ENCODE measurements around the gene PRSS36.
"Not testable (repeated sequence)": the region's sequence is repeated elsewhere in the genome, so short reads cannot be mapped to it uniquely, and the experiment has no call there.

The PRSS36 gene

GRCh38 chr16:31142109-31143010, 7.5 kb downstream of the PRSS36 start:
- H3K4me3 ChIP-seq (replicated peaks; ENCODE audit: insufficient read depth, low read length): peak overlapping the region; percentile 22
- no peak for TF ChIP-seq GABPA (IDR thresholded peaks at IDR 0.05; ENCODE audit: low read depth)
- peak; percentile 55; the same call in 1 of the 2 replicates for TF ChIP-seq SPI1 (IDR thresholded peaks at IDR 0.05; ENCODE audit: borderline replicate concordance, low read depth)
- no peak for TF ChIP-seq REST (IDR thresholded peaks at IDR 0.05; ENCODE audit: insufficient replicate concordance, low read depth)
- no peak for TF ChIP-seq POLR2AphosphoS5 (IDR thresholded peaks at IDR 0.05; ENCODE audit: low read depth)
- peak; percentile 73 for TF ChIP-seq CTCF (IDR thresholded peaks at IDR 0.05; ENCODE audit: insufficient read depth, low read length)
- peak overlapping the region; percentile 70 for H3K27ac ChIP-seq (replicated peaks)
- no peaks in the 10 kb centered on the region for H3K27me3 ChIP-seq (ENCODE audit: insufficient read depth, poor library complexity, severe bottlenecking)
- peak; percentile 96 to 99 for DNase-seq (ENCODE audit: low read depth in 1 of 2, low spot score in 1 of 2)

DNA sequence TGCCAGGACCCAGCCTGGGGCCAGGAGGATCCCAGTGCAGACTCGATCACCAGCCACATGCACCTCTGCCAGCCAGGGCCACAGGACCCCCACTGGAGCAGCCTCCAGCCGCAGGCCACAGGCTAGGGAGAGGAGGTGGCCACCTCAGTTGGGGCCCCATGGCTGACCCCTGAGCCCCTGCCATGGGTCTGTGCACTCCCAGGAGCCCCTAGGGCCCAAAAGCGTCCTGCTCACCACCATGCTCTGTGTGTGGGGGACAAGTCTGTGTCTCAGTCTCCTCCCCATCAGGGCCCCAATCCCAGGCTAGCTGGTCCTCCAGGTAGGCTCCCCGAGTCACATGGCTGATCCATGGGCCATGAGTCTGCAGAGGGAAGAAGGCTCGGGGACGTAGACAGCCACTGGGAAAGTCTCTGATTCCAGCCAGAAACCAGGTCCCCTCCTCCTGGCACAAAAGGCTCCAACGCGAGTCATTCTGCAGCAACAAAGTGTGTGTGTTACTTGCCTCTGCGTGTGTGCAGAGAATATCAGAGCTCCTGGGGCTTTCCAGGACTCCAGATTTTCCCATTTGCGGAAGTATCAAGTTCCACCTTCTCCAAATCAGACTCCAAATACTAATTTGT, 8.3 kb downstream of the PRSS36 start:
- peak in 1 of 2 experiments; percentile 21 for DNase-seq (ENCODE audit: low read depth in 1 of 2, low spot score in 1 of 2)
- peak overlapping the region; percentile 70 for H3K27ac ChIP-seq (replicated peaks)
- H3K4me3 ChIP-seq (replicated peaks; ENCODE audit: insufficient read depth, low read length): peak overlapping the region; percentile 22
- no peaks in the 10 kb centered on the region for H3K27me3 ChIP-seq (ENCODE audit: insufficient read depth, poor library complexity, severe bottlenecking)
- no peak for TF ChIP-seq POLR2AphosphoS5 (IDR thresholded peaks at IDR 0.05; ENCODE audit: low read depth)

GRCh38 chr16:31141071-31141469, 8.8 kb downstream of the PRSS36 start:
- not testable (repeated sequence) for H3K4me3 ChIP-seq (replicated peaks; ENCODE audit: insufficient read depth, low read length); DNase-seq (ENCODE audit: low read depth in 1 of 2, low spot score in 1 of 2); H3K27me3 ChIP-seq (ENCODE audit: insufficient read depth, poor library complexity, severe bottlenecking)
- peak overlapping the region; percentile 70 for H3K27ac ChIP-seq (replicated peaks)

GRCh38 chr16:31138621-31139578, 11.0 kb downstream of the PRSS36 start:
- Histone ChIP-seq H3K27ac (replicated peaks) (no peak overlapping the region), H3K4me3 (replicated peaks; ENCODE audit: insufficient read depth, low read length) (no peak overlapping the region), H3K27me3 (ENCODE audit: insufficient read depth, poor library complexity, severe bottlenecking) (no peaks in the 10 kb centered on the region)
- TF ChIP-seq GABPA (IDR thresholded peaks at IDR 0.05; ENCODE audit: low read depth) (no peak), POLR2AphosphoS5 (IDR thresholded peaks at IDR 0.05; ENCODE audit: low read depth) (no peak), REST (IDR thresholded peaks at IDR 0.05; ENCODE audit: insufficient replicate concordance, low read depth) (no peak), SPI1 (IDR thresholded peaks at IDR 0.05; ENCODE audit: borderline replicate concordance, low read depth) (no peak), CTCF (IDR thresholded peaks at IDR 0.05; ENCODE audit: insufficient read depth, low read length) (no peak)
- no peak for DNase-seq (ENCODE audit: low read depth in 1 of 2, low spot score in 1 of 2)

DNA sequence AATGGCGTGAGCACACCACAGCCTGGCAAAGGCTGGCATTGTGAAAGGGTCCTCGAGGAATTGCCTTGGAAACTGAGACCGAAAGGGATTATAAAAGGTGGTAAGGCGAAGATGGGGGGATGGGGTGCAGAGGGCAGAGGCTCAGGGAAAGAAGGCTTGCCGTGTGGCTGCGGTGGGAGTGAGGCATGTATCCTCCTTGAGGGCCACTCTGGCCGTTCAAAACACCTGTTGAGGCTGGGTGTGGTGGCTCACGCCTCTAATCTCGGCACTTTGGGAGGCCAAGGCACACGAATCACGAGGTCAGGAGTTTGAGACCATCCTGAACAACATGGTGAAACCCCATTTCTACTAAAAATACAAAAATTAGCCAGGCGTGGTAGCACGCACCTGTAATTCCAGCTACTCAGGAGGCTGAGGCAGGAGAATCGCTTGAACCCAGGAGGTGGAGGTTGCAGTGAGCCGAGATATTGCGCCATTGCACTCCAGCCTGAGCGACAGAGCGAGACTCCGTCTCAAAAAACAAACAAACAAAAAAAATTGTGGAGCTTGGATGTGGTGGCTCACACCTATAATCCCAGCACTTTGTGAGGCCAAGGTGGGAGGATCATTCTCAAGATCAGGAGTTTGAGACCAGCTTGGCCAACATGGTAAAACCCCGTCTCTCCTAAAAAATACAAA, 12.9 kb downstream of the PRSS36 start:
- not testable (repeated sequence) for H3K27ac ChIP-seq (replicated peaks); H3K27me3 ChIP-seq (ENCODE audit: insufficient read depth, poor library complexity, severe bottlenecking); H3K4me3 ChIP-seq (replicated peaks; ENCODE audit: insufficient read depth, low read length); DNase-seq (ENCODE audit: low read depth in 1 of 2, low spot score in 1 of 2)

Measured in HL-60 (cell line).